ENCODE data around the gene SCYL2.
A peak's percentile ranks its signal among the peaks of the same experiment; 100 is the strongest.
"Not testable (repeated sequence)": the region's sequence is repeated elsewhere in the genome, so short reads cannot be mapped to it uniquely, and the experiment has no call there.

Gene SCYL2

DNA sequence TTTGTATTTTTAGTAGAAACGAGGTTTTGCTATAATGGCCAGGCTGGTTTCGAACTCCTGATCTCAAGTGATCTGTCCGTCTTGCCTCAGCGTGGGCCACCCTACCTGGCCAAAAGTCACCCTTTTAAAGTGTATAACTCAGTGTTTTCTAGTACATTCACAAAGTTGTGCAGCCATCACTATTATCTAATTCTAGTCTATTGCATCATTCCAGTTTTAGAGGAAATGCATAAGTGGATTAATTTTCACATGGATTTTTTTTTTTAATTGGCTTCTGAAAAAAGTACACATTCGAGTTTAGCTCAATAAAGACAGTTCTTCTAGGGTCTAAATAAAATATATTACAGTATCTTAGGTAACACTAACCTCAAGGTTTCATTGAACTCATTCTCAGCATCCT, 3.8 kb upstream of the SCYL2 start:
- no peak for TF ChIP-seq CTCF (IDR thresholded peaks at IDR 0.05; ENCODE audit: low read depth, low read length)
- no peak for DNase-seq (ENCODE audit: low read depth in 2 of 2)
- no peak overlapping the region for H3K4me3 ChIP-seq (replicated peaks in 1 of 2; ENCODE audit: low read depth in 2 of 2, low read length in 2 of 2)

DNA sequence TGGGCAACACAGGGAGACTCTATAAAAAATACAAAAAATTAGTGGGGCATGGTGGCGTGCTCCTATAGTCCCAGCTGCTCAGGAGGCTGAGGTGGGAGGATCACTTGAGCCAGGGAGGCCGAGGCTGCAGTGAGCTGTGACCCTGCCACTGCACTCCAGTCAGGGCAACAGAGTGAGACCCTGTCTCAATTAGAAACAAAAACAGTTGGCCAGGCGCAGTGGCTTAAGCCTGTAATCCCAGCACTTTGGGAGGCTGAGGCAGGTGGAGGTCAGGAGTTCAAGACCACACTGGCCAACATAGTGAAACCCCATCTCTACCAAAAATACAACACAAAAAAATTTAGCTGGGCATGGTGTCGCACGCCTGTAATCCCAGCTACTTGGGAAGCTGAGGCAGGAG, 1.9 kb upstream of the SCYL2 start:
- not testable (repeated sequence) for DNase-seq (ENCODE audit: low read depth in 2 of 2); H3K4me3 ChIP-seq (replicated peaks in 1 of 2; ENCODE audit: low read depth in 2 of 2, low read length in 2 of 2)

DNA sequence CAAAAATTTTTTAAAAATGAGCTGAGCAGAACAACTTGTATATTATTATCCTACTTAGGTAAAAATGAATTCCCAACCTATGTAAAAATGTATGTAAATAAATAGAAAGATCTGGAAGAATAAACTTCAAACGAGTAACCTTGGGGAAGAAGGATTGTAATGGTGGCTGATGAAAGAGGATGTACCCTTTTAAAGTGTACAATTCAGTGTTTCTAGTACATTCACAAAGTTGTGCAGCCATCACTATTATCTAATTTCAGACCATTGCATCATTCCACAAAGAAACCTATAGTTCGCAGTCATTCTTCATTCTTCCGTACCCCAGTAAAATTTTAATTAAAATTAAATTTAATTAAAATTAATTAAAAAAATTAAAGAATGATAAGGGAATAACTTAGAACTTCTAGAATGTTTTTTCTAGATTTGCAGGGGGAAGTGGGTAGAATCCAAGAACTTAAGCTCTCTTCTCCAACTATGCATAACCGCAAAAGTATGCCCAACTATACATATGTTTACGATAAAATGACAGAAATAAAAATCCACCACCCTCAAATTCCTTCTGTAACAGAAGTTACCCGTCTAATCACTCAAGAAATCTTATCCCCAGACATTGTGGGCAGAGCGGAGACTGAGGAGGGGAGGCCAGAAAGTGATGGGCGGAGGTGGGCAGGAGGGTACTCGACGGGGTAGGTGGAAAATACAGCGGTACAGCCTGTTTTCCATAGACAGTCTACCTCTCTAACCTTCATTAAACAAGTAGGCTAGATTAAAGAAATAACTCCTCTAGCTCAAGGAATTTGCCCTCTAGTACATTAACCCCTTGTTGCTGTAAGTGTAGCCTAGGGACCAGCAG, 1.0 kb upstream of the SCYL2 start:
- H3K4me3 ChIP-seq (replicated peaks in 1 of 2; ENCODE audit: low read depth in 2 of 2, low read length in 2 of 2), result peak overlapping the region; percentile 85 to 86

DNA sequence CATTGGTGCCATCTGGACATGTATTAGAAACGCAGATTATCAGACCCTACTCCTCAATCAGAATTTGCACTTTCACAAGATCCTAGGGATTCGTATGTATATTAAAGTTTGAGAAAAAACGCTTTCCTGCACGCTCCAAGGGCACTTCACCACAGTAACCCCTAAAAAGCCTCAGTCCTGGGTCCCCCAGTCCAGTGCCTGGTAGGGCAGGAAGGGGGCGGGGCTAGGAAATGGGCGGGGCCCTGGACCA, 467 bp upstream of the SCYL2 start:
- no peak for DNase-seq (ENCODE audit: low read depth in 2 of 2)
- H3K4me3 ChIP-seq (replicated peaks in 1 of 2; ENCODE audit: low read depth in 2 of 2, low read length in 2 of 2), result peak overlapping the region; percentile 85 to 86
- TF ChIP-seq CTCF (IDR thresholded peaks at IDR 0.05; ENCODE audit: low read depth, low read length), result no peak

More for the DNA sequence above, 1.0 kb upstream of the SCYL2 start:
- no peak for DNase-seq (ENCODE audit: low read depth in 2 of 2)
- no peak for TF ChIP-seq CTCF (IDR thresholded peaks at IDR 0.05; ENCODE audit: low read depth, low read length)

GRCh38 chr12:100267603-100268281, 765 bp downstream of the SCYL2 start:
- no peak for TF ChIP-seq CTCF (IDR thresholded peaks at IDR 0.05; ENCODE audit: low read depth, low read length)
- peak; percentile 51 to 52 for DNase-seq (ENCODE audit: low read depth in 2 of 2)
- peak overlapping the region; percentile 85 to 86 for H3K4me3 ChIP-seq (replicated peaks in 1 of 2; ENCODE audit: low read depth in 2 of 2, low read length in 2 of 2)

DNA sequence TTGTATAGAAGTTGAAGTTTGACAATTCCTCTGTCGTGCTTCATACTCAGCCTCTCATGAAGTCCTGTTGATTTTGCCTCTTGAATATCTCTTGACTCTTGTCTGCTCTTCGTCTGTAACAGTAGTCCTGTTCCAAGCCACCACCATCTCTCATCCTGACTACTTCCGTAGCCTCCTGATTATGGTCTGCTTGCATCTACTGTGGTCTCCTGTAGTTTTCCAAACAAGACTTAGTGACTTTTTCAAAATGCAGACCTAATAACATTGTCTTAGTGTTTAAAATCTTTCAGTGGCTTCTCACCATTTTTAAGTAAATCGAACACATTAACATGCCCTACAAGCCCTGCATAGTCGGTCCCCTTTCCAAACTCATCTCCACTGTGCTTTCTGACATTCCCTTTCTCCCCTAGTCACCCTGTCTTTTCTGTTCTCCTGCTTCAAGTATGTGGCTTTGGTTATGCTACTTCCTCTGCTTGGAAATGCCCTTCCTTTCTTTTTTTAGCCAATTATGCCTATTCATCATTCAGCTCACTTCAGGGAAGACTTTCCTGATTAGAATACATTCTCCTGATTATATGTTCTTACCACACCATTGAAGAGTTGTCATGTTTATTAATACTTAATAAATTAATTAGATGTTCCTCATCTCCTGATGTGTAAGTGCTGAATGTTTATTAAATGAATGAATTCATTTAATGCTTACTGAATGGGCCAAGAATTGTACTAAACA, 2.0 kb downstream of the SCYL2 start:
- no peak for TF ChIP-seq CTCF (IDR thresholded peaks at IDR 0.05; ENCODE audit: low read depth, low read length)
- peak; percentile 22 to 30 for DNase-seq (ENCODE audit: low read depth in 2 of 2)
- peak overlapping the region; percentile 85 to 86 for H3K4me3 ChIP-seq (replicated peaks in 1 of 2; ENCODE audit: low read depth in 2 of 2, low read length in 2 of 2)

GRCh38 chr12:100273782-100274181, 6.8 kb downstream of the SCYL2 start:
- no peak for TF ChIP-seq CTCF (IDR thresholded peaks at IDR 0.05; ENCODE audit: low read depth, low read length)
- DNase-seq (ENCODE audit: low read depth in 2 of 2), result no peak
- no peak overlapping the region for H3K4me3 ChIP-seq (replicated peaks in 1 of 2; ENCODE audit: low read depth in 2 of 2, low read length in 2 of 2)
